Central memory CD4-positive, alpha-beta T cell (primary cell): ENCODE measurements around the gene ADAMTS6.
"Not testable (repeated sequence)": the region's sequence is repeated elsewhere in the genome, so short reads cannot be mapped to it uniquely, and the experiment has no call there.

Experiments
- DNase-seq: peaks from one replicate; pipeline ENCODE4 v3.0.0; 2022

The ADAMTS6 gene

DNA sequence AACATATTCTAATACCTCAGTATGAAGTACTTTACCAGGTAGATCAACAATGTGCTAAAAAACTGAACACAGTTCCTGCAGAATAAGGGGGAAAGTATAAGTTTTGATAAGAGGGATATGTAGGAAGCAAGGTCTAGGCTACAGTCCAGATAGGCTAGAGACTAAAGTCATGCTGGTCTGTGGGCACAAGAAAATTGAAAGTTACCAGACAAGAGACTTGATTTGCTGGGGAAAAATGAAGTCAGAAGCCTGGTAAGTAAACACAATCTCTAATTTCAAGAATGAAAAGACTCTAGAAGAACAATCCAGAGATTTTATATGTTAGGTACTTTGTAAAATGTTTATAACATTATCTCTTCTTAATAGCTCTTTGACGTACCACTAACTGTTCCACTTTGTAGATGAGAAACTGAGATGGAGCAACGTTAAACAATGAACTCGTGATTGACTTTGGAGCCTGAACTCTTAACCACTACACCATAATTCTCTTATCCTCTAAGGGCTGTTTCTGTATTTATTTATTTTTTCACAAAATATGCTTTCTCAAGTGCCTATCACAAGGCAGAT lies 19.5 kb downstream of the ADAMTS6 start:
- DNase-seq: no peak

DNA sequence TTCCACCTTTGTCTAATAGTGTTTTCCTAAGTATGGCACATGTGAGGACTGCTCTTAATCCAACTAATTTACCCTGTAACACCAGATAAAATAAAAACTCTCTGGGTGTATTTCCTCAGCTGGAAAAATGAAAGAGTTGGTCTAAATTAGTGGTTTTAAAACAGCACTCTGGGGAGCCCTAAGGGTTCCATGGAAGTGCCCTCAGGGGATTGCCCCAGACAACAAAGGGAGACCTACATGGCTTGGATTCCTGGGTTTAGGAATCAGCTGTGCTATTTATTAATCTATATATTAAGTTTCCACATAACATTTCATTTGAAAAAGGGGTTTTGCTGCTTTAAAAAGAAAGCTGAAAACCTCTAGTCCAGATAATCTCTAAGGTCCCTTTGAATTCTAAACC lies 20.2 kb downstream of the ADAMTS6 start:
- no peak for DNase-seq

DNA sequence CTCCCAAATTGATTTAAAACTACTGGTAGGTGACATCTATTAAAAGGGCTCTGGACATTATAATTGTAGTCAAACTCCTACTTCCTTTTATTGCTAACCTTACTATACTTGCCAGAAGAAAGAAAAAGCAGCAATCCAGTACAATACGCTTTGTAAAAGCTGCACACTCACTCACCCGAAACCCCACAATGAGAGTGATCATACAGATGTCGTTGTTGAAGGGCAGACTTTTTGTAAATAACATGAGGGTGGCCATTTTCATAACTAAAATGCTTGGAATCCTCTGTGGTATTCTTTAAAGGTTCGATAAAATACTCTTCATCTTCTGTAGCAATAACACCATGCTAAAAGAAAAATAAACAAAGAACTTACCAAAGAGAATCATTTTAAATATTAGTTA lies 21.7 kb downstream of the ADAMTS6 start:
- DNase-seq: no peak

DNA sequence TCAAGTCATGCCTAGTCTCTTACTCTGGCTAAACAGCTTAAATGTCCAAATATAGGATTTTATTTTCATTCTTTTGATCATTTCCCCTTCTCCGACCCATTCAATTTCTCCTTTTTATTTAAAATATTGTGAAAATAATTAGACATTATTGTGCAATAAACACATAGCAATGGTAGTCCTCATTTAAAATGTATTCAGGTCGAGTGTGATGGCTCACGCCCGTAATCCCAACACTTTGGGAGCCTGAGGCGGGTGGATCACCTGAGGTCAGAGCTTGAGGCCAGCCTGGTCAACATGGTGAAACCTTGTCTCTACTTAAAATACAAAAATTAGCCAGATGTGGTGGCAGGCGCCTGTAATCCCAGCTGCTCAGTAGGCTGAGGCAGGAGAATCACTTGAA lies 26.7 kb downstream of the ADAMTS6 start:
- no peak for DNase-seq

DNA sequence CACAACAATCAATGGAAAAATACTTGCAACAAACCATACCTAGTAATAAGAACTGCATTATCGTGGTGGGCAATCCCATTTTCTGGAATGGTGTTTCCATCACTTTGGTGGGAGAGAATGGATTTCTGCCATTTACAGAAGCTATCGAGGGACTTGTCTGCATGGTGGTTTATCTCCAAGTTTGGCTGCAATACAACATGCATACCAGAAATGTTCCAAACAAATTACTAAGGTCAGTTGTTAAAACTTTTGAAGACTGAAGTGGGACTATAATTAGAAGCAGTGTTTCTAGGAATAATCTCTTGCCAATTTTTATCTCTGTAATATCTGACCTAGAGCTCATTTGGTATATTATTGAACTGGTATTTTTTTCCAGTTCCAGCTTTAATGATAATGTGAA lies 30.3 kb downstream of the ADAMTS6 start:
- DNase-seq: no peak

DNA sequence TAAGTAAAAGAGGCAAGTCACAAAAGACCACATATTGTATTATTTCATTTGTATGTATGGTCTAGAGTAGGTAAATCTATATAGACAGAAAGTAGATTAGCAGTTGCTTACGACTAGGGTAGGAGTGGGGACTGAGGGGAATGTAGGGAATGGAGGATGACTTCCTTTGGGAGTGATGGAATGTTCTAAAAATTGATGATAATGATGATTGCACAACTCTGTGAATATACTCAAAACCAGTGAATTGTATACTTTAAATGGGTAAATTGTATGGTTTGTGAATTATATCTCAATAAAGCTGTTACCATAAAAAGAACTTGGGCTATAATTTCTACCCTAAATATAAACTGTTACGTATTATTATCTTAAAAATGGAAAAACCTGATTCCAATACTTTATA lies 35.0 kb downstream of the ADAMTS6 start:
- DNase-seq: no peak

DNA sequence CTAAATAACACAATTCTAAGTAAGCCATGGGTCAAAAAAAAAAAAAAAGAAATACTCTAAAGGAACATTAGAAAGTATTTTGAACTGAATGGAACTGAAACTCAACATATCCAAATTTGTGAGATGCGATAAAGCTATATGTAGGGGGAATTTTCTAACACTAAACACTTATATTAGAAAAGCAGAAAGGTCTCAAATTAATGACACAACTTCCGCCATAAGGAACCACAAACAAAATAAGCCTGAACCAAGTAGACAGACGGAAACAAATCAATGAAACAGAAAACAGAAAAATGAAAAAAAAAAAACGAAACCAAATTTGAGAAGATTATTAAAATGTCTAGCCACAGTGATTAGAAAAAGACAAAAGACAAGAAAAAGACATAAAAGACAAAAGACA lies 39.9 kb downstream of the ADAMTS6 start:
- no peak for DNase-seq

DNA sequence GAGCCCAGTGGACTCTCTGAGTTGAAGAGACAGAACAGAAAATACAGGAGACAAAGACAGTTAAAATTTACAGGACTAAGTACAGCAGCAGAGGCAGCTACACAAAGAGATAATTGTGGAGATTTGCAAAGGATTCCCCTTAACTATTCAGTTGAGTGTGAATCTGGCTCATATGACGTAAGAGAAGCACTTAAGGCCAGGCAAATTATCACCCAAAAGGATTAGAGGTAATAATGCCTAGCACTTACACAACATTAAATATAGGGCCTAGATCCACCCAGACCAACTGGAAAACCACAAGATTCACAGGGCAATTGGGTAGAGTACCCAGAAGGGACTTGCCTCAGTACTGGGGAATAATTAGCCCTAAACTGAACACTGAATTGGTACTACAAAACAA lies 41.3 kb downstream of the ADAMTS6 start:
- DNase-seq: no peak

DNA sequence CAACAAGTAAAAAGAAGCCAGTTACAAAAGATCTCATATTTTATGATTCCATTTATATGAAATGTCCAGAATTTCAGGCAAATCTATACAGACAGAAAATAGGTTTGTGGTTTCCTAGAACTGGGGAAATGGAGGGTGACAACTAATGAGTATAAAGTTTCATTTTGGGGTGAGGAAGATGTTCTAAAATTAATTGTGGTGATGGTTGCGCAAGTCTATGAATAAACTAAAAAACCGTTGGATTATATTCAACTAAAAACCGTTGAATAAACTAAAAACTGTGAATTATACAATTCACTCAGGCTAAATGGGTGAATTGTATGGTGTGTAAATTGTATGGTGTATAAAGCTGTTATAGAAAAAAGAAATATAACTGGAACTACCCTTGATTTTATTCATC lies 47.6 kb downstream of the ADAMTS6 start:
- DNase-seq: no peak

DNA sequence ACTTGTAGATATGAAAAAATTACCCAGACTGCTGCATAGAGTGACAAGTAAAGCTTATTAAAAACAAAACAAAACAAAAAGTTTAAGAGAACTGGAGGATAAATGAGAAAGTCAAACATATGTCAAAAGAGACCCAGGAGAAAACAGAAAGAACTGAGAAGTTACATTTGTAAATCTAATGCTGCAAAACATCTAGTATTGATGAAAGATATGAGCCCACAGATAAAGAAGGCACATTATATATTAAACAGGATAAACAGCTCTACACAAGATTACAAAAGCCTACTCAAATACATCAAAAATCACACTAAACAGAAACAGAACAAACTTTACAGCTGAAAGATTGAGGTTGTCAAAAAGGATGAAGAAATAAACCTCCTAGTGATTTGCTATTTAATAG lies 55.1 kb downstream of the ADAMTS6 start:
- DNase-seq: no peak

DNA sequence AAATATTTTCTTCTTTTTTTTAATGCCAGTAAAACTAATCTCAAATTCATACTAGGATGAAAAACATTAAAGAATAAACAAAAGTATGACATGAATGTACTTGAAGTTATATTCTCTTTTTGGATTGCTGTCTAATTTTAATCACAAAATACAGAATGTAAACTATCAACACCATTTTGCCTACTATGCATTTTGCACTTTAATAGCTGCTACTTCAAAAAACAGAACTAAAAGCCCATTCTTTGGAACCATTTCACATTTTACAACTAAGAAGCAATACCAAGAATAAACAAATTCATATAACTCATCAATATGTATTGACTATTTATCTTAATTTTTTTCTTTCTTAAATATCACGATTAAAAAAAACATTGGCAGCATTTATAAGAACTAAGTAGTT lies 58.1 kb downstream of the ADAMTS6 start:
- no peak for DNase-seq

DNA sequence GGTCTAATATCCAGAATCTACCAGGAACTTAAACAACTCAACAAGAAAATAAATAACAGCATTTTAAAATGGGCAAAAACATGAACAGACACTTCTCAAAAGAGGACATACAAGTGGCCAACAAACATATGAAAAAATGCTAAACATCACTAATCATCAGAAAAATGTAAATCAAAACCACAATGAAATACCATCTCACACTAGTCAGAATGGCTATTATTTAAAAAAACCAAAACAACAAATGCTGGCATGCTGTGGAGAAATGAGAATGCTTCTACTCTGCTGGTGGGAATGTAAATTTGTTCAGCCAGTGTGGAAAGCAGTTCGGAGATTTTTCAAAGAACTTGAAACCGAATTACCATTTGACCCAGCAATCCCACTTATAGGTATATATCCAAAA lies 63.1 kb downstream of the ADAMTS6 start:
- no peak for DNase-seq

DNA sequence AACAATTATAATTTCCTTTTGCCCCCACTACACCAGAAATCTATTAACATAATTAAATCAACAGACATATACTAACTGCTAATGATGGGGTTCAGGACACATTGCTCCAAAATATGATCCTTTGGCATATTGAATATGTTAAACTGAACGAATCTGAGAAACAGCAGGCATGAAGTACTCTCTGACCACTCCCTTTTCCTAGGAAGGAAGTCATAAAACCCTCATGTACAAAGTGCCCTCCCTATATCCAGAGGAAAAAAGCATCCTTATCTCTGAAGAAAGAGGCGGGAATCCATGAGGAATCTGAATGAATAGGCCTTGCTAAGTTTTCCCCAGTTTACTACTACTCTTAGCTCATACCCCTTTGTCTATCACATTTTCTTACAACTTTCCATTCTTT lies 67.9 kb downstream of the ADAMTS6 start:
- no peak for DNase-seq

DNA sequence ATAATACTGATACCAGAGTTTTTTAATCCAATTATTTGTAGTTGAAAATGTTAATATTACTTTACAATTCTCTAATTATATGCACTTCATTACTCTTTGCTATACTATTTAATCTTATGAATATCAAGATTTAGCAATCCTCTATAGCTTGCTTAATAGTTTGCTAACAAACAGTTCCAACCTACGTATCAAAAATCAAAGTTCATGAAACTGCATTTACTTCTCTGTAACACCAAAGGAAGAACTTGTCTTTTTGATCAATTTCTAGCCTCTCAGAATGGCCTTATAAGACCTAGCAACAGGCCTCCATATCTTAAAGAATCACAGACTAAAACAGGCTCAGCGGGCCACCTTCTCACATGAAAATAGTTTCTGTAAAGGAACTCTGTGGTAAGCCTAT lies 68.9 kb downstream of the ADAMTS6 start:
- DNase-seq: no peak

DNA sequence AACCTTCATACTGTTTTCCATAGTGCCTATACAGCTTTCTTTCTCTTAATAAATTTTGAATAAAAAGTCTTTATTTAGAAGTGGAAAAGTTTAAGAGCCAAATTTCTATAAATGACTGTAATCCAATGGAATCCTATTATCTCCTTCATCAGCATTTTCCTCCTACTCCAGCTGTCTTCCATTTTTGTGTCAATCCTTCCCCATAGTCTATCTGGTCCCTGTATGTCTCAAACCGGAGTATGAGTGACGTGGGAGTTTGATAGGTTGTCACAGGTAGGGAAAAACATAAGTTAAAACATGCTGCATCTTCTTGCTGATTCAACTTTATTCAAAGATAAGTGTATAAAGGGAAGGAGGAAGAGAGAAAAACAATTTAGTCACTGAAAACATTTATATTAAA lies 70.4 kb downstream of the ADAMTS6 start:
- DNase-seq: no peak

DNA sequence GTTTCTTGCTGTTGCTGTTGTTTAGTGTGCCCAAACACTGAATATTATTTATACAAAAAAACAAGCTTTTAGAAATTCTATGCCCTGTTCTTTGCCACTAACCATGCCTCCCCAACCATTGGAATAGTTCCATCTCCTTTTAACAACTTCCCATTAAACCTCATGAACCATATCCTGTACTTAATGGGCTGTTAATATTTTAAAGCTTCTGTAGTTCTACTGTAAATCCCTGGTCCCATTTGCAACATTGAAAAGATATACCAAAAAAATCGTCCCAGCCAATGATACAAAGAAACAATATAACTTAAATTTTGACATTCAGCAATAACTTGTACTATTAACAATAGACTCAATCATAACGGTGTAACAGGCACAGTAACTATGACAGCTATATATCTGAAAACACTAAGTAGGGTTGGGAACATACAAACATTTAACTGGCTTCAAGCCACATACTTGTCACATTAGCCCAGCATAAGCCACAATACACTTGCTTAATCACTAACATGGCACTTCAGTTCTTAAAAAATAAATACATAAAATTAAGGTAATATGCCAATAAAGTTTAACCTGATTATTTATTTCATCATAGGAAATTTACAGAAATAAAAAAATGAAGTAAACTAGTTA lies 86.1 kb downstream of the ADAMTS6 start:
- no peak for DNase-seq

DNA sequence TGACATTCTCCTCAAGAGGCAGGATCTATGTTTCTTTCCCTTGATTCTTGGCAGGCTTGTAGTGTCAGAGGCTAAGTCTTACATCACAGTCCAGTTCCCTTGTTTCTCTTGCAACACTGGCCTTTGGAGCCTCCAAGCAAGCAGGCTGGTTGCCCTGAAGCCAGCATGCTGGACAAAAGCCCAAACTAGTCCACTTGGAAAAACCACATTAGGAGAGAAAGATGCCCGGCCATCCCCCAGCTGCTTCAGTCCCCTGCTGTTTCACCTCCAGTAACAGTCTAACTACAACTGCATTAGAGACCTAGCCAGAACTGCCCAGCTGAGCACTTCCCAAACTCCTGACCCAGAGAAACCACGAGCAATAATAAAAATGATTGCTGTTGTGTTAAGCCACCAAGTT lies 87.6 kb downstream of the ADAMTS6 start:
- DNase-seq: no peak

DNA sequence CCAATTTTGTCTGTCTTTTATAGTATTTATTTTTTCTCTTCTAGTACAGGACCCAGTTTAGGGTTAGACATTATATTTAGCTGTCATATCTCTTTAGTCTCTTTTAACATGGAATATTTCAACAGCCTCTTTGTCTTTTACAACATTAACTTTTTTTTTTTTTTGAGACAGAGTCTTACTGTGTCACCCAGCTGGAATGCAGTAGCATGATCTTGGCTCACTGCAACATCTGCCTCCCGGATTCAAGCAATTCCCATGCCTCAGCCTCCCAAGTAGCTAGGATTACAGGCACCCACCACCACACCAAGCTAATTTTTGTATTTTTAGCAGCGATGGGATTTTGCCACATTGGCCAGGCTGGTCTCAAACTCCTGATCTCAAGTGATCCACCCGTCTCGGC lies 90.1 kb downstream of the ADAMTS6 start:
- DNase-seq: no peak

DNA sequence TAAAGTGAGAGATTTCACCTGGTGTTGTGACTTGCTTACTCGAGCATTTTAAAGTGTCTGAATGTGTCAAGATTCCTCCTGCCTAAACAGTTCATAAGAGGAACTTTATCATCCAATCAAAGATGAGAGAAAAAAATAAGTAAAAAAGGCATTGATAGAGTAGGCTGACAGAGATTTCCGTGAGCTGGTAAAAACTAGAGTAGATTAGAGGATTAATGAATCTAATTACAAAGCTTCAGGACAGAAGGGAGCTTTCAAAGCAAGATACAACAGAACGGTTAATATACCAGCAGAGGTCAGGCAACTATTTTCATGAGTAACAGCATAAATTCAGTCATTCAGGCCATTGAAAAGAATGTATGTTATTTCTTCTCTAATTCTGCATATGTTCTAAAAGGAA lies 91.5 kb downstream of the ADAMTS6 start:
- no peak for DNase-seq

DNA sequence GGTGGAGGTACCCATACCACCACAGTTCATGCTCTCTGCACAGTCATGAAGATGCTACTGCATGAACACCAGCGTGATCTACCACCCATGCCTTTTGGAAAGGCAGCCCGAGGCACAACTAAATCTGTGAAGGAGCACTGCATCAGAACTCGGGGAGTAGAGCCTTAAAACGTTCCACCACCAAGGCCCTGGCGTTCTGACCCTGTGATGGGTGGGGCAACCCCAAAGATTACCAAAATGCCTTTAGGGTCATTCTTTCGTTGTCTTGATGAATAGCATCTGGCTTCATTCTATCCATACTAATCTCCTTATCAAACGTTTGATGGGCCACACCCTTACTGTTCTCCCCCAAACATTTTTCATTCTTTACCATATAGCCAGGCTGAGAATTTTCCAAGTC lies 97.9 kb downstream of the ADAMTS6 start:
- DNase-seq: no peak

DNA sequence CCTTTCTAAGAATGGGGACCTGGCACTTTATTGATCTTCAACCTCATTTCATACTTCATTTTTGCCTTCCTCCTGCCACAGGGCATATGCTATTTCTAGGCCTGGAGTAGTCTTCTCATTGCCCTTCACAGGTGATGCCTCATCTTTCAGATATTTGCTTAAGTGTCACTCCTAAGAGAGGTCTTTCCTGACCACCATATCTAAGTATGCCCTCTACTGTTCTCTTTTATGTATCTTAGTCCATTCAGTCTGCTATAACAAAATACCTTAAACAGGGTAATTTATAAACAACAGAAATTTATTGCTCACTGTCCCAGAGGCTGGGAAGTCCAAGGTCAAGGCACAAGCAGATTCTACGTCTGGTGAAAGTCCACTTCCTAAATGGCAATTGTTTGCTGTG lies 99.1 kb downstream of the ADAMTS6 start:
- DNase-seq: no peak

DNA sequence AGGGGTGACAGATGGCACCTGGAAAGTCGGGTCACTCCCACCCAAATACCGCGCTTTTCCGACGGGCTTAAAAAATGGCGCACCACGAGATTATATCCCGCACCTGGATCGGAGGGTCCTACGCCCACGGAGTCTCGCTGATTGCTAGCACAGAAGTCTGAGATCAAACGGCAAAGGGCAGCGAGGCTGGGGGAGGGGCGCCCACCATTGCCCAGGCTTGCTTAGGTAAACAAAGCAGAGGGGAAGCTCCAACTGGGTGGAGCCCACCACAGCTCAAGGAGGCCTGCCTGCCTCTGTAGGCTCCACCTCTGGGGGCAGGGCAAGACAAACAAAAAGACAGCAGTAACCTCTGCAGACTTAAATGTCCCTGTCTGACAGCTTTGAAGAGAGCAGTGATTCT lies 111.2 kb downstream of the ADAMTS6 start:
- not testable (repeated sequence) for DNase-seq

DNA sequence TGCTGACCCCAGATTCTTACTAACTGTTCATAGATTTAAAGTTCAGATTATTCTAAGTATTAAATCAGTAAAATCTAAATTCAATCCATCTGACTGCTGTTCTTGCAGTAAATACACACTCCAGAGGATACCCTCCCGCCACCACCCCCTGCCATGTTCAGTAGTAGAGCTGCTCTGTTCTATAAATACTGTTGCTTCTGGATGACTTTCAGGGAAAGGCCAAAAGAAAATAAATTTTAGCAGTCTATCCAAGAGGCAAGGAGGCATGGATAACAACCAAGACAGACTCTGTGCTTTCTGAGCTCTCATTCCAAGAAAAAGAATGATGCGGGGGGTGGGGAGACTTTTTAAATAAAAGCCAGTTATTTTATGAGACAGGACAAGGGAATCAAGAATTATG lies 115.1 kb downstream of the ADAMTS6 start:
- DNase-seq: no peak

DNA sequence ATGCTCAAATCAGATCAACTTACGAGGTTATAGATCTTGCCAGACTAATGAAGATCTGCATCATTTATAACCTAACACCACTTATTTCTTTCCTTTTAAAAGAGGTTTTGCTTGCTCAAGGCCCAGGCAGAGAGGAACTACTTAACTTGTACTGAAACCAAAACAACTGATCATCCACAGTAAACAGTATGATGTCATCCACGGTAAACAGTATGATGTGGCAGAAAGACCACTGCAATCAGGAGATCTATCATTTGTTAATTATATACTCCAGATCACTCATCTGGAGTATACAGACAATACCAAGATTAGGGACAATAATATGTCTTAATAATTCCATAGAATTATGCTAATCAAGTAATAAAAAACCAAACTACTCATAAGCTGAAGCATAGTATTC lies 116.8 kb downstream of the ADAMTS6 start:
- no peak for DNase-seq

DNA sequence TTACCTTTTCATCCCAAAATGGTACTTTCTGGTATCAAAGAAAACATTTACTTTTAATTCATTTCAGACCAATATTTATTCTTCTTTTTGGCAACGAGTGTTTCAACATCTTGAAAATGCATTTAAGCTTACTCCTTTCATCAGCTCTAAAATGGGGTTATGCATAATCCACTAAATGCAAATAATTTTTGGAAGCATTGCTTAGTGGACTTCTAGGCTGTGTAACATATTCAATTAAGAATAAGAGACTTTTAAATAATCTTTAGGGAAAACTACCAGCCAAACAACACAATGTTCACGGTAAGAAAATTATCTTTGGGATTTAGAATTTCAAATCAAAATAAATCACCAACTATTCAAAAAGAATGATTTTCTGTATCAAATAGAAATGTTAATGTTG lies 118.2 kb downstream of the ADAMTS6 start:
- no peak for DNase-seq

DNA sequence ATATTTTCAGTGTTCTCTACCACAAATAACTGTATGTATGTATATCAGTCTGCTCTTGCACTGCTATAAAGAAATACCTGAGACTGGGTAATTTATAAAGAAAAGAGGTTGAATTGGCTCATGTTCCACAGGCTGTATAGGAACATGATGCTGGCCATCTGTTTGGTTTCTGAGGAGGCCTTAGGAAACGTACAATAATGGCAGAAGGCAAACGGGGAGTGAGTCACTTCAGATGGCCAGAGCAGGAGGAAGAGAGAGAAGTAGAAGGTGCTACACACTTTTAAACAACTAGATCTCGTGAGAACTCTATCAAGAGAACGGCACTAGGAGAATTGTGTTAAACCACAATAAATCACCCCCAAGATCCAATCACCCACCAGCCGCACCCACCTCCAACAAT lies 121.7 kb downstream of the ADAMTS6 start:
- DNase-seq: no peak
